Stimulated activated CD4-positive, alpha-beta T cell treated with anti-CD3 and anti-CD28 coated beads, TNF-alpha, amount 100 ng/mL, for 24 hours (primary cell): ENCODE measurements around the gene NT5E.
A peak's percentile ranks its signal among the peaks of the same experiment; 100 is the strongest.
"Not testable (repeated sequence)": the region's sequence is repeated elsewhere in the genome, so short reads cannot be mapped to it uniquely, and the experiment has no call there.

Experiments used
- DNase-seq, 3 experiments: peaks; one replicate each; pipeline ENCODE4 v3.0.0-alpha.2; 2020; ENCODE audit warnings: low read depth in 3 of 3

Gene NT5E

DNA sequence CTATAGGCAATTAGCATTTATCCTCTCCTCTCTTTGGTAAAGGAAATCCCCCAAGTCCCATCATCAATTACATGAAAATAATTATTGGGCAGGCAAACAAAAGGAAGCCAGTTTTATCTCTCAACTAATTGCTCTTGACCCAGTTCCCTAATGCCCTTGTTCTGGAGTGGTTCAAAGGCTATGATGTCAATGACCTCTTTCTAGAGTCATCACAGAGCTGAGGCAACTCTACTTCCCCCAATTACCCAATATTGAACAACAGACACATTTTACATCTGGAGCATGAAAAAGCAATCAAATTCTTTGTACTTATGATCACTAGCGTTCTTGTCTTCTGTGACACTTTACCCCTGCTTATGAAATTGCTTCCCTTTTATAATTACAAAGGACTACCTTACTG, 43.5 kb downstream of the NT5E start:
- no peak for DNase-seq

DNA sequence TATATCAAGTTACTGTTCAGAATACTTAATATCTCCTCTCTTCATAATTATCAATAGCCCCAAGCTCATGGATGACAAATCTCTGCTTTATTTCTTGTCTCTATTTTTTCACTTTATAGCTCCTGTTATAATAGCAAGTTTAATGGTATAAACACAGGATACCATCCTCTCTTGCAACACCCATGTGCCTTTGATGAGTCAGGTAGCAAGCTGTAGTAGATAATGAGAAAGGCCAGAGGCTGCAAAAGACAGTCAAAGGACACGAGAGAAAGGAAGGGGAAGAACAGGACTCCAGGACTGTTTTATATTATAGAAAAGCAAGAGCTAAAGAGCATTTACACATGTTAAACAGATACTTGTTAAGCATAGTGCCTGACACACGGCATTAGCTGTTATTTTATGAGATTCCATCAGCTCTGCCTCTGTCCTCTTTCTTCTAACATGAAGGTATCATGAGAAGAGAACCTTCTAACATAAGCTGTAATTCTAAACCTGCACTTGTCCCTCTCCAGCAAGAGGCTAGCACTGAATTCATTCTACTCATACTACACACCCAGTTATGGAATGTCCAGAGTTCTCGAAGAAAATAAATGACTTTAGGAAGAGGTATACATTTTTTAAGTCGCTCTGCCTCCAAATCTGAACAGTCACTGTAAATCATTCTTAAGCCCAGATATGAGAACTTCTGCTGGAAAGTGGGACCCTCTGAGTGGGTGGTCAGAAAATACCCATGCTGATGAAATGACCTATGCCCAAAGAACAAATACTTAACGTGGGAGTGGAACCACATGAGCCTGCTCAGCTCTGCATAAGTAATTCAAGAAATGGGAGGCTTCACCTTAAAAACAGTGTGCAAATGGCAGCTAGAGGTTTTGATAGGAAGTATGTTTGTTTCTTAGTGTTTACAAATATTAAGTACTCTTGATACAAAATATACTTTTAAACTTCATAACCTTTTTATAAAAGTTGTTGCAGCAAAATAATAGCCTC, 45.0 kb downstream of the NT5E start:
- no peak for DNase-seq

DNA sequence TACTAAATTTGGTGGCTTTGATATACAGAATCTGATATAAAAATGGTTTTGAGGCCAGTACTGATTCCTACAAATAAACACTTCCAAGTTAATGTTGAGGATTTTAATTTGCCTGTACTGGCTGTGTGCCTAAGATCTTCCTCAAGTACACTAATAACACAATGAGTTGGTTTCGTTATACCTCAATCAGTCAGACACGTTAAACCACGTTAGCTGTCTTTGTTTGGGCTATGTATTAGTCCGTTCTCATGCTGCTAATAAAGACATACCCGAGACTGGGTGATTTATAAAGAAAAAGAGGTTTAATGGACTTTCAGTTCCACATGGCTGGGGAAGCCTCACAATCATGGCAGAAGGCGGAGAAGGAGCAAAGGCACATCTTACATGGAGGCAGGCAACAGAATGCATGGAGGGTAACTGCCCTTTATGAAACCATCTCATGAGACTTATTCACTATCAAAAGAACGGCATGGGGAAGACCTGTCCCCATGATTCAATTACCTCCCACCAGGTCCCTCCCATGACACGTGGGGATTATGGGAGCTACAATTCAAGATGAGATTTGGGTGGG, 46.2 kb downstream of the NT5E start:
- DNase-seq, result no peak

DNA sequence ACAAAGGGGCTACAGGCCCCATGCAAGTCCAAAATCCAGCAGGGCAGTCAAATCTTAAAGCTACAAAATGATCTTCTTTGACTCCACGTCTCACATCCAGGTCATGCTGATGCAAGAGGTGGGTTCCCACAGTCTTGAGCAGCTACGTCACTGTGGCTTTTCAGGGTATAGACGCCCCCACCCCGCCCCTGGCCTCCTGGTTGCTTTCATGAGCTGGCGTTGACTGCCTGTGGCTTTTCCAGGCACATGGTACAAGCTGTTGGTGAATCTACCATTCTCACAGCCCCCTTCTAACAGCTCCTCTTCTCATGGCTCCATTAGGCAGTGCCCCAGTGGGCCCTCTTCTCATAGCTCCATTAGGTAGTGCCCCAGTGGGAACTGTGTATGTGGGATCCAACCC, 47.0 kb downstream of the NT5E start:
- DNase-seq, result no peak

DNA sequence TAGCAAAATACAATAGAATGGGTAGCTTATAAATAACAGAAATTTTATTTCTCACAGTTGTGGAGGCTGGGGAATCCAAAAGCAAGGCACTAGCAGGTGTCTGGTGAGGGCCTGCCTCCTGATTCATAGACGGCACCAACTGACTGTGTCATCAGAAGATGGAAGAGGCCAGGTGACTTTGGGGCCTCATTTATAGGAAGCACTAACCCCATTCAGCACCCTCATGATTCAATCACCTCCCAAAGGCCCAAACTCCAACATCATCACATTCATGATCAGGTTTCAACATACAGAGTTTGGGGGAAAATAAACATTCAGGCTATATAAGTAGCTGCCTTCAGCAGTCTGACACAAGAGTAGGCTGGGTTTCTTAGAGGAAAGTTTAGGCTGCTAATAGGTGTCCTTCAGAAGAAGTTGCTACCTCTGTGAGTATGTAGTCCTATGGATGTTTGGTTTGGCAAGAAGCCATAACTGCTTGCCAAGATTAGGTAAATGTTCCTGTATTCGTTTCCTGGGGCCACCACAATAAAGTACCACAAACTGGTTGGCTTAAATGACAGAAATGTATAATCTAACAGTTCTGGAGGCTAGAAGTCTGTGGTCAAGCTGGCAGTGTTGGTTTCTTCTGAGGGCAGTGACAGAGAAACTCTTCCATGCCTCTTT, 48.8 kb downstream of the NT5E start:
- DNase-seq, result no peak

DNA sequence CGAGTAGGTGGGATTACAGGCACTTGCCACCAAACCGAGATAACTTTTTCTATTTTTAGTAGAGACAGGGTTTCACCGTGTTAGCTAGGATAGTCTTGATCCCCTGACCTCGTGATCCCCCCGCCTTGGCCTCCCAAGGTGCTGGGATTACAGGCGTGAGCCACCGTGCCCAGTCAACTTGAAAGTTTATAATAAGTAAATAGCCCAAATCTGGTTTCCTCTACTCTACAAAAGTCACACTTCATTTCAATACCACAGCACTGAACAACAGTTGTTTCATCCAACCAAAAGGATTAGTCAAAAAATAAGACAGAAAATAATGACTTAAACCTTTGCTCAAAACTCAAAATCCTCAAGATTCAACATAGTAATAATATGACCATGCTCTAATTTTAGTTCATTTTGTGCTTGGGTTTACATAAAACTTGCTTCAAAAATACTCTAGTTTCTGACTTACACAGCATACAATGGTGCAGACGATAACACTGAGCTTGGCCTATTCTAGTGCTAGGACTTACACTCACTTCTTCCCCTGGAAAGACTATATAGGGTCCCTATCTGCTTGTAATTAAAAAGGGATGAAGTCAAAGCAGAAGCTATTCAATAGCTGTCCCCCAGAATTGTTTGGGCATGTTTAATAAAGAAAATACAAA, 56.7 kb downstream of the NT5E start:
- DNase-seq, result peak in 1 of 3 experiments; percentile 4

DNA sequence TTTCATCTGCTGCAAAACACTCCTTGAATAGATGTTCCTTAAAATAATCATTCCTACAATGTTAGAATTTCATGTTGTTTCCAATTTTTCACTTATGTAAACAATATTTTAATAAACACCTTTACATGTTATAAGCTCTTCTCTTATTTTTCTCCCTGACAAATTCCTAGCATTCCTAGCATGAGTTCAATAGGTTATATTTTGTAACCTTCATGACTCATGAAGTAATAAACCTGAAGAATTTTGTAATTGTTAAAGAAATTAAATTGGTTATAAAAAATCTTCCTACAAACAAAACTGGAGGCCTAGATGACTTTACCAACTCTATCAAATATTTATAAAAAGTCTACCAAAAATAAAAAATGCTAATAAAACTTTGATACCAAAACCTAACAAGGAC, 66.3 kb downstream of the NT5E start:
- DNase-seq, result no peak

DNA sequence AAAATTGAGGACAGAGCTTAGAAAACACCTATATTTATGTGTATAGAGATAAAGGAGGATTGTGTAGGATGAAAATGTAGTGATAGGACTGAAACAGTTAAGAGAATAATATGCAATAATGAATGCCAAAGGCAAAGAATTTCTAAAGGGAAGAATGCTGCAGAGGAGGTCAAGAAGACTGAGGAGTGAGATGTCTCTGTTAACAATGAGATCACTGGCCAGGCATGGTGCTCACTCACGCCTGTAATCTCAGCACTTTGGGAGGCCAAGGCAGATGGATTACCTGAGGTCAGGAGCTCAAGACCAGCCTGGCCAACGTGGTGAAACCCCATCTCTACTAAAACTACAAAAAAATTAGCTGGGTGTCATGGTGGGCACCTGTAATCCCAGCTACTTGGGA, 74.4 kb downstream of the NT5E start:
- not testable (repeated sequence) for DNase-seq

DNA sequence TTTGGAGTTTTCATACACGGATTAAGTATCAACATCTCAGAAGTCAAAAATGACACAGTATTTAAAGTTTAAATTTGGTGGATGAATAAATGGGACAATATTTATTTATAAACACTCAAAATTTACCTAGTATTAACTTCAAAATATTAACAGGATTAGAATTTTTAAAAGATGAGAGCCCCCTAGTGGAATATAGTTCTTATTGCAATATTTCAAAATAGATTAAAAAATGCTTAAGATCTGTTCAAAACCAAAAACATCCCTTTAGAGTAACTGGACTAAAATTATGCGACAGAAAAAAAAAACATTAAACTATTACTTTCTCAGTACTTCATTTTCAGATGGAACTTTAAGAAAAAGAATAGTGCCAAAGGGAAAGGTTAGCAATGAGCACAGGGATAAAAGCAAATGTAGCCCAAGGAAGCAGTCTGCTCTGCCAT, 87.2 kb downstream of the NT5E start:
- no peak for DNase-seq

DNA sequence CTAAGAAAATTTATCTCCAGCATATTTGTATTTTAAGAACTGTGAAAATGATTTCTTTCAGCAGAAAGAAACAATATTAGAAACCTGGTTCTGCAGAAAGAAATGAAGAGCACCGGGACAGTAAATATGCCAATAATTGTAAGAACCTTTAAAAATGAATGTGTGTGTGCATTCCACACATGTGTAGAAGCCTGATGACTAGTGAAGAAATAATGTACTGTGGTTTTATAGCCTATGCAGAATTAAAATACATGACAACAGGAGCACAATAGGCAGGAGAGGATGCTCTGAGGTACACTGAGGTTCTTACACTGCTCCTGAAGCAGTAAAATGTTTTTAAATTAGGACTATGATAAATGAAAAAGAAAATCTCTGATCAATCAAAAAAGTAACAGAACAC, 94.9 kb downstream of the NT5E start:
- DNase-seq, result no peak
